H1 (cell line): ENCODE measurements around the gene IGSF9. TPM values are rescaled to one million over a fixed set of nuclear protein-coding genes. Genes with fewer than 3 reads are reported as not detected.

Experiments used
- CTCF ChIA-PET: fragments of 300-600 bp; sonication (Branson Sonifier 250); formaldehyde crosslinking; loops from one replicate; lab custom pipeline; 2021; ENCODE audit not compliant: partially characterized antibody; lab: Charles Lee
- POLR2A ChIA-PET: fragments of 300-600 bp; sonication (Branson Sonifier 250); formaldehyde crosslinking; loops from one replicate; lab custom pipeline; 2021; ENCODE audit warnings: inconsistent platforms; ENCODE audit not compliant: partially characterized antibody; lab: Charles Lee
- DNase-seq, 2 experiments: peaks; one replicate each; pipeline versions ENCODE4 v3.0.0 to v3.0.0-alpha.2; 2010 to 2022; ENCODE audit warnings: low spot score in 2 of 2, low read depth in 1 of 2, mixed read lengths in 1 of 2
- FAIRE-seq: peaks from 2 replicates; lab custom pipeline; 2011; peaks lifted over from hg19 to GRCh38; lab: Jason Lieb, UNC
- H2AFZ ChIP-seq: 2 replicates; pipeline ENCODE4 v1.8.1; 2012; ENCODE audit warnings: low read length, inconsistent platforms
- H2AK5ac ChIP-seq: 2 replicates; pipeline ENCODE4 v1.6.1; 2013; ENCODE audit warnings: low read depth, low read length
- H2BK120ac ChIP-seq: replicated peaks from 2 replicates; pipeline ENCODE3; 2013; ENCODE audit warnings: low read depth, low read length, inconsistent platforms
- H2BK12ac ChIP-seq: 2 replicates; pipeline ENCODE4 v1.6.1; 2013; ENCODE audit warnings: low read depth, low read length
- H2BK15ac ChIP-seq: 2 replicates; pipeline ENCODE4 v1.6.1; 2013; ENCODE audit warnings: low read length
- H2BK20ac ChIP-seq: 2 replicates; pipeline ENCODE4 v1.6.1; 2013; ENCODE audit warnings: low read length
- H2BK5ac ChIP-seq: 2 replicates; pipeline ENCODE4 v1.6.1; 2013; ENCODE audit warnings: low read depth, low read length
- H3K14ac ChIP-seq: 2 replicates; pipeline ENCODE4 v1.6.1; 2013; ENCODE audit warnings: inconsistent platforms; ENCODE audit not compliant: insufficient read length
- H3K18ac ChIP-seq: 2 replicates; pipeline ENCODE4 v1.6.1; 2013; ENCODE audit warnings: low read length; ENCODE audit errors: extremely low read depth
- H3K23ac ChIP-seq: 2 replicates; pipeline ENCODE4 v1.6.1; 2013; ENCODE audit warnings: inconsistent platforms; ENCODE audit not compliant: insufficient read length
- H3K23me2 ChIP-seq: 2 replicates; pipeline ENCODE4 v1.6.1; 2013; ENCODE audit warnings: low read depth, low read length
- H3K27ac ChIP-seq: 2 replicates; pipeline ENCODE4 v1.6.1; 2011; ENCODE audit warnings: low read depth, low read length, inconsistent platforms
- H3K27me3 ChIP-seq, 4 experiments: replicated peaks in 1 of 4; 1 replicate in 1 of 4; 2 replicates in 3 of 4; pipeline versions ENCODE4 v1.6.1 to v1.8.1; 2011 to 2013; ENCODE audit warnings: low read length in 3 of 4, mild to moderate bottlenecking in 3 of 4, inconsistent platforms in 2 of 4, mixed read lengths in 2 of 4, moderate library complexity in 1 of 4; ENCODE audit not compliant: control insufficient read depth in 3 of 4, insufficient read depth in 3 of 4; ENCODE audit errors: extremely low read depth in 1 of 4
- H3K36me3 ChIP-seq, 4 experiments: 2 replicates each; pipeline versions ENCODE4 v1.6.1 to v1.8.1; 2011 to 2013; ENCODE audit warnings: mild to moderate bottlenecking in 4 of 4, low read length in 3 of 4, moderate library complexity in 2 of 4, control low read depth in 1 of 4, inconsistent platforms in 1 of 4; ENCODE audit not compliant: insufficient read depth in 4 of 4, control insufficient read depth in 2 of 4
- H3K4ac ChIP-seq: replicated peaks from 2 replicates; pipeline ENCODE3; 2013; ENCODE audit warnings: low read length, low read depth, mixed read lengths, inconsistent platforms; ENCODE audit not compliant: insufficient read length
- H3K4me1 ChIP-seq, 4 experiments: replicated peaks in 1 of 4; 1 replicate in 1 of 4; 2 replicates in 3 of 4; pipeline versions ENCODE4 v1.6.1 to v1.8.1; 2011 to 2013; ENCODE audit warnings: low read length in 3 of 4, inconsistent platforms in 2 of 4, mixed read lengths in 1 of 4; ENCODE audit not compliant: insufficient read depth in 4 of 4, control insufficient read depth in 3 of 4
- H3K4me2 ChIP-seq, 2 experiments: 2 replicates each; pipeline versions ENCODE4 v1.6.1 to v1.8.1; 2011 to 2013; ENCODE audit warnings: low read depth in 2 of 2, low read length in 2 of 2, control low read depth in 1 of 2, inconsistent platforms in 1 of 2, mild to moderate bottlenecking in 1 of 2; ENCODE audit not compliant: insufficient read depth in 1 of 2
- H3K4me3 ChIP-seq, 4 experiments: fragments of 200-600, 300-600 bp in 1 of 4; sonication (generic), shearing (Covaris generic), sonication (Bioruptor Twin) in 1 of 4; 2 replicates each; pipeline versions ENCODE4 v1.5.1 to v1.8.1; 2011 to 2016; ENCODE audit warnings: low read length in 4 of 4, low read depth in 3 of 4, control low read depth in 2 of 4, inconsistent platforms in 2 of 4, mild to moderate bottlenecking in 2 of 4, mixed read lengths in 1 of 4, moderate library complexity in 1 of 4; ENCODE audit not compliant: insufficient read depth in 2 of 4; ENCODE audit errors: extremely low read depth in 1 of 4
- H3K56ac ChIP-seq: replicated peaks from 2 replicates; pipeline ENCODE3; 2013; ENCODE audit warnings: low read depth, mild to moderate bottlenecking, mixed read lengths, low read length, inconsistent platforms; ENCODE audit not compliant: insufficient read length
- H3K79me1 ChIP-seq: 2 replicates; pipeline ENCODE4 v1.6.1; 2013; ENCODE audit warnings: low read depth, low read length, control low read depth
- H3K79me2 ChIP-seq, 2 experiments: 2 replicates each; pipeline versions ENCODE4 v1.6.1 to v1.8.1; 2012 to 2013; ENCODE audit warnings: low read length in 2 of 2, mild to moderate bottlenecking in 2 of 2, inconsistent platforms in 1 of 2; ENCODE audit not compliant: insufficient read depth in 2 of 2, control insufficient read depth in 1 of 2
- H3K9ac ChIP-seq, 4 experiments: replicated peaks in 1 of 4; 1 replicate in 1 of 4; 2 replicates in 3 of 4; pipeline versions ENCODE4 v1.6.1 to v1.8.1; 2011 to 2013; ENCODE audit warnings: low read depth in 3 of 4, low read length in 3 of 4, control low read depth in 2 of 4, mild to moderate bottlenecking in 2 of 4, moderate library complexity in 2 of 4, inconsistent platforms in 1 of 4; ENCODE audit errors: extremely low read depth in 1 of 4
- H3K9me3 ChIP-seq, 2 experiments: 2 replicates each; pipeline versions ENCODE4 v1.6.1 to v1.8.1; 2012 to 2013; ENCODE audit warnings: mild to moderate bottlenecking in 2 of 2, moderate library complexity in 2 of 2, control low read depth in 1 of 2, inconsistent platforms in 1 of 2, low read depth in 1 of 2, low read length in 1 of 2, mixed read lengths in 1 of 2; ENCODE audit not compliant: insufficient read depth in 2 of 2
- H4K20me1 ChIP-seq, 2 experiments: replicated peaks in 1 of 2; 2 replicates each; pipeline versions ENCODE3 to v1.8.1; 2011 to 2013; ENCODE audit warnings: inconsistent platforms in 2 of 2, low read length in 2 of 2, mild to moderate bottlenecking in 1 of 2; ENCODE audit not compliant: insufficient read depth in 2 of 2, control insufficient read depth in 1 of 2
- H4K5ac ChIP-seq: 2 replicates; pipeline ENCODE4 v1.6.1; 2013; ENCODE audit warnings: low read length, low read depth, mixed read lengths, inconsistent platforms; ENCODE audit not compliant: insufficient read length
- H4K8ac ChIP-seq: 2 replicates; pipeline ENCODE4 v1.8.0; 2013; ENCODE audit warnings: mild to moderate bottlenecking, moderate library complexity, low read length, inconsistent platforms; ENCODE audit not compliant: insufficient read depth; ENCODE audit errors: extremely low read depth
- H4K91ac ChIP-seq: replicated peaks from 2 replicates; pipeline ENCODE3; 2013; ENCODE audit warnings: low read length, mixed read lengths, inconsistent platforms; ENCODE audit not compliant: insufficient read length
- CBX8 ChIP-seq: fragments of 300-800, 300-1000 bp; sonication (generic); IDR thresholded peaks from 2 replicates; pipeline ENCODE4 v1.7.1; 2016; ENCODE audit warnings: low read depth, low read length, borderline replicate concordance
- HDAC2 ChIP-seq, 2 experiments: fragments of 300-600 bp in 1 of 2; sonication (generic) in 1 of 2; IDR thresholded peaks; 2 replicates each; pipeline ENCODE4 v1.6.1; 2011 to 2012; ENCODE audit warnings: low read depth in 2 of 2, low read length in 2 of 2, mild to moderate bottlenecking in 2 of 2, moderate library complexity in 2 of 2, borderline replicate concordance in 1 of 2, inconsistent platforms in 1 of 2
- KDM4A ChIP-seq: IDR thresholded peaks from one replicate; pipeline ENCODE4 v1.7.1; 2012; ENCODE audit warnings: low read depth, mild to moderate bottlenecking, moderate library complexity, low read length, inconsistent platforms; ENCODE audit not compliant: severe bottlenecking
- POU5F1 ChIP-seq: IDR thresholded peaks from 2 replicates; pipeline ENCODE4 v1.6.1; 2011; ENCODE audit warnings: low read depth, mild to moderate bottlenecking, low read length, moderate library complexity
- RXRA ChIP-seq: IDR thresholded peaks from 2 replicates; pipeline ENCODE4 v1.6.1; 2011; ENCODE audit warnings: low read depth, mild to moderate bottlenecking, low read length, moderate library complexity; ENCODE audit not compliant: insufficient read depth
- WGBS, 2 experiments: shearing (Covaris generic) in 1 of 2; methylation state at CpG; one replicate each; pipeline versions ENCODE4 v1.1.6 to v1.1.7; 2013 to 2015; ENCODE audit warnings: low lambda C conversion rate in 2 of 2, mixed read lengths in 2 of 2, inconsistent platforms in 1 of 2, low coverage in 1 of 2, missing lambda C conversion rate in 1 of 2; ENCODE audit not compliant: insufficient replicate concordance in 2 of 2, insufficient coverage in 1 of 2, insufficient read length in 1 of 2; ENCODE audit errors: extremely low coverage in 1 of 2, missing lambda C conversion rate in 1 of 2; 5-methylcytosine and 5-hydroxymethylcytosine counted together
- polyA plus RNA-seq, 7 experiments: library from polyadenylated mRNA; depleted of rRNA in 3 of 7; stranded (reverse) in 5 of 7; unstranded in 2 of 7; fragments of >200 nt in 5 of 7; fragments of 200-250 nt in 2 of 7; gene quantifications; 1 replicate in 5 of 7; 2 replicates in 1 of 7; 4 replicates in 1 of 7; pipeline versions ENCODE4 v1.2.1 to v1.2.3, GENCODE V29; 2011 to 2013; ENCODE audit warnings: missing spikeins in 2 of 7, mixed read lengths in 2 of 7
- total RNA-seq: library from RNA; stranded (reverse); fragmentation: NEBNext Ultra II Directional; extraction: Animal tissue kit (Norgen Biotek cat#: 25700); gene quantifications from 2 replicates; pipeline ENCODE4 v1.2.1, GENCODE V29; 2021

The IGSF9 gene
- total and polyA plus RNA-seq, 2 of the 8 experiments (the other 6 are each of a cell fraction or from before 2014, with no cell fraction given) = 10.9 to 28.1 TPM

DNA sequence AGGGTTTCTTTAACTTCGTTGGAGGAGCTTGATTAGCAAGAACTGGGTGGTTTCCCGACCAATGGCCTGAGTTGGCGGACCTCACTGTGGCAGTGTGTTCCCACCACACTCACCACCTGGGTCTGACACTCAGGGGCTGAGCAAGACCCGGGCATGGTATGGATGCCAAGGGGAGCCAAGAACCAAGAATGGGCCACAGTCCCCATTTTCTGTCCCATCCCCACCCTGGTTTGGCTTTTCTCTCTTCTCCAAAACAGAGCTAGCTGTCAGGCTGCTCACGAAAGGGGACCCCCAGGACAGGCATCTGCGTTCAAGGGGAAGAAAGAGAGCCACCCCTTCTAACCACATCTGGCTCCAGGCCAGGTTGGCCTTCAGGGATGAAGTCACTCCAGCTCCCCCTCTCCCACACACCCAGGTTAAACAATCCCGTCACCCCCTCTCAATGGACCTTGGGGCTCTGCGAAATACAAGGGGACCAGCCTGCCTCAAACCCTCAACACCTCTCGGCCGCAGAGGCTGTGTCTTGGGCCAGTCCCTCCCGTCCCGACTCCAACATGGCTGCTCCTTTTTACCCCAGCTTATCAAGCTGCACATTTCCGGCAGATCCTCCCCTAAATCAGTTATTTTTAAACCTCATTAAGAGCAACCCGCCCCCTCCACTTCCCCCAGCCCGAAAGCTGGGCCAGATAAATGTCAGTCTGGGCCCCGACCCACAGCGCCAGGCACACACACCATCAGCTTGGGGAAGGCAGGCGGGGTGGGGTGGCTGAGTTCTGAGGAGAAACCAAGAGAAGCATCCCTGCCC lies 23.5 kb downstream of the IGSF9 start:
- H2BK20ac ChIP-seq = no peak overlapping the region
- no peak overlapping the region for H3K18ac ChIP-seq
- H4K8ac ChIP-seq = no peak overlapping the region
- no peak overlapping the region for H2BK120ac ChIP-seq
- H3K14ac ChIP-seq = no peak overlapping the region
- no peak overlapping the region for H2BK15ac ChIP-seq
- no peak overlapping the region for H3K56ac ChIP-seq
- peaks cover 3% of the 10 kb centered on the region for H3K79me1 ChIP-seq
- 83% methylated on average over 15 of the region's 18 CpGs; no CpG with 5 or more reads in 1 of the 2 experiments for WGBS, 2 experiments
- no peak overlapping the region for H4K5ac ChIP-seq
- peaks cover 17% of the 10 kb centered on the region; the same call in 1 of the 2 replicates for H3K23me2 ChIP-seq
- H3K4me2 ChIP-seq = no peak overlapping the region; a peak in 1 of 4 replicates
- H3K27ac ChIP-seq = no peak overlapping the region
- H3K4ac ChIP-seq = no peak overlapping the region
- no peak for DNase-seq
- CTCF ChIA-PET = interaction anchor here (0.9 to 7.3 kb wide), 10 partner anchors 8 to 124 kb away, joined by 3 to 53 read pairs (median 3); no protein-coding TSS in a partner anchor
- FAIRE-seq = no peak
- POLR2A ChIA-PET = interaction anchor here (0.9 to 2.3 kb wide), 6 partner anchors 19 to 110 kb away, joined by 3 to 11 read pairs (median 4); partner anchors contain the start of genes CFAP45 and PIGM
- peaks cover 0 to 3% of the 10 kb centered on the region in 2 experiments for H4K20me1 ChIP-seq
- TF ChIP-seq POU5F1 (no peak), KDM4A (no peak), CBX8 (no peak), RXRA (no peak), HDAC2 (IDR thresholded peaks at IDR 0.05; ENCODE audit: borderline replicate concordance in 1 of 2, low read depth in 2 of 2, low read length in 2 of 2) (no peak)
- no peak overlapping the region for H3K4me3 ChIP-seq
- peak overlapping the region; percentile 53; the same call in 1 of the 2 replicates for H2AK5ac ChIP-seq
- no peak overlapping the region for H2AFZ ChIP-seq
- peaks cover 5 to 21% (median 16%) of the 10 kb centered on the region in 4 experiments for H3K4me1 ChIP-seq
- H3K9me3 ChIP-seq = no peaks in the 10 kb centered on the region
- H4K91ac ChIP-seq = no peak overlapping the region
- H3K79me2 ChIP-seq = peaks cover 0 to 12% of the 10 kb centered on the region in 2 experiments; a peak in 2 of 4 replicates
- H2BK12ac ChIP-seq = 0 out of 2 replicates have a peak overlapping the region, but pooled peaks have one; percentile 50
- peaks cover 0 to 16% (median 4%) of the 10 kb centered on the region in 4 experiments; a peak in 5 of 8 replicates for H3K36me3 ChIP-seq
- H3K23ac ChIP-seq = no peak overlapping the region
- no peak overlapping the region for H2BK5ac ChIP-seq
- peaks cover 0 to 17% (median 8%) of the 10 kb centered on the region in 4 experiments; a peak in 5 of 7 replicates for H3K27me3 ChIP-seq
- H3K9ac ChIP-seq = no peak overlapping the region
